ENCODE results near the gene PUS1. TPM values are rescaled to one million over a fixed set of nuclear protein-coding genes. Genes with fewer than 3 reads are reported as not detected.

Gene PUS1
- total and polyA plus RNA-seq, 2 of the 8 experiments (the other 6 are each of a cell fraction or from before 2014, with no cell fraction given), result 48.1 to 81.2 TPM

DNA sequence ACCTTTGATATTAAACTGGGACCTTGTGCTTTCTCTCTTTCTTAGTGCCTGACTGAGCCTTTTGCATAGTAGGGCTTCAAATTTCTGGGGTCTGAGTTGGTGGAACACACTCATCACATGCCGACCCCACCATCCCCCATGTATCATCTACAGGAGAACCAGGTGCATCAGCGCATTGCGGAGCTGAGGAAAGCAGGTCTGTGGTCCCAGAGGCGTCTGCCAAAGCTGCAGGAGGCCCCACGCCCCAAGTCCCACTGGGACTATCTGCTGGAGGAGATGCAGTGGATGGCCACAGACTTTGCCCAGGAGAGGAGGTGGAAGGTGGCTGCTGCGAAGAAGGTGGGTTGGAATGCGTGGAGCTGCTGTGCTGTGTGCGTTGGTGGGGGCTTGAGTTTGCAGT, 58.5 kb downstream of the PUS1 start (continued):
- TF ChIP-seq HDAC2 (IDR thresholded peaks at IDR 0.05; ENCODE audit: borderline replicate concordance in 1 of 2, low read depth in 2 of 2, low read length in 2 of 2), result no peak
- no peak for TF ChIP-seq POLR2A (IDR thresholded peaks at IDR 0.05; ENCODE audit: control extremely low read depth in 1 of 2, low read depth in 2 of 2, low read length in 2 of 2)
- TF ChIP-seq HDAC6 (IDR thresholded peaks at IDR 0.05; ENCODE audit: low read depth, low read length), result no peak
